WI38 (cell line): ENCODE results near the gene GPN1.
A peak's percentile ranks its signal among the peaks of the same experiment; 100 is the strongest.
"Not testable (repeated sequence)": the region's sequence is repeated elsewhere in the genome, so short reads cannot be mapped to it uniquely, and the experiment has no call there.

ENCODE experiments used
- H3K4me3 ChIP-seq: 2 replicates; pipeline ENCODE4 v1.5.1; 2011; ENCODE audit warnings: low read depth, mild to moderate bottlenecking, control low read depth, low read length
- CTCF ChIP-seq: IDR thresholded peaks from 2 replicates; pipeline ENCODE4 v1.5.1; 2012; ENCODE audit warnings: low read depth, mild to moderate bottlenecking, control low read depth, low read length

Gene GPN1

DNA sequence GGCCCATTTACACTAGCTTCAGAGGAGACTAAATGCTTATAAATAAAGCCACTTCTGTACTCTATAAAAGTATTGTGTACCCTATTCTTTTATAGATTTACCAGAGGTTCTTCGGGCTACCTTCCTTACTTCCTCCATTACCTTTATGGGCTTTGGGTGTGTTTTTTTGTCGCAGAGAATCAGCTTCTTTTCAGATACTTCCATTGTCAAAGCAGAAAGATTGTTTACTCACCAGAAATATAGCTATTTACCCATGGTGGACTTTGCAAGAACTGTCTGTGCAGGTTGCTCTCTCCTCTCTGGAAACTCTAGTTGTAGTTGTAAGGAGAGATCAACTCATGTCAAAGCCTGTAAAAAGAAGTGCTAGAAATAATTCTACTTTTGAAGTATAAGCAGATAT lies 14.9 kb upstream of the GPN1 start:
- H3K4me3 ChIP-seq: no peak overlapping the region
- no peak for TF ChIP-seq CTCF

GRCh38 chr2:27615316-27615715 lies 13.5 kb upstream of the GPN1 start:
- TF ChIP-seq CTCF: no peak
- H3K4me3 ChIP-seq: no peak overlapping the region

DNA sequence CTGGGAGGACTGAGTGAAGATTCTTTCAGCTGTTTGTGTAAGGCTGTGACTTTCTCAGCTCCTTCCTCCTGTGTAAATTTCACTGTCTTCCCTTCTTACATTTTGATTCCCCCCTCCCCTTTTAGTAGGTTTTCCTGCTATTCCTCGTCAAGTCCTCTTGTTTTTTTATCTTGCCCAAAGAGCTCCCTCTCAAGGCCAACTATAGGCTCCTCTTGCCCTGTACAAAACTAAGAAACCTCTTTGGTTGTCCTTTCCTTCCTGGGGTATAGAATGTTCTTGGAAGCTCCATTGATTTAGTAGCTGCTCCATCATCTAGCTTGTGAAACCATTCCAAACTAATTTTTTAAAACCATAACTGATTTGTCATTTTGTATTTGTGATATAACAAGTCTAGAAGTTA lies 7.3 kb upstream of the GPN1 start:
- H3K4me3 ChIP-seq: no peak overlapping the region
- TF ChIP-seq CTCF: no peak

DNA sequence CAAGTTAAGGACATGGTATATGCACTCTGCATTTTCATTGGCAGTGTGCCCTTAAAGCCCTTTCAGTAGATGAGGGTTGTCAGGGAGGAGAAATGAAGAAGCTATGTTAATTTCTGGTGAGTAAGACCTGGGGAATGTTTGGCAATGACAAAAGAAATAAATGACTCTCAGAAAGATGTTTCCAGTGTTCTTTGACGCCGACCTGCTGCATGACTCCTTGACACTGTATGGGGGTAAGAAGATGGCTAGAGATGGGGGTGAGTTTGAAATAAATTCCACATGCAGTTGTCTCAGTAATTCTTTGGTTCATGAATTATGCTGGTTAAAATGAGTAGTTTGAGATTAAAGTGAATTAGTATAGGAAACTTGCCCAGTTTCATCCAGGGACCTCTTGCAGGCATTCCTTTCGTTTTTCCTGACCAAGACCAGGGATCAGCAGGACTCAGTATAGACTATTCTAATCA lies 5.9 kb upstream of the GPN1 start:
- no peak overlapping the region for H3K4me3 ChIP-seq
- no peak for TF ChIP-seq CTCF

GRCh38 chr2:27624943-27625342 lies 3.9 kb upstream of the GPN1 start:
- H3K4me3 ChIP-seq: no peak overlapping the region
- TF ChIP-seq CTCF: no peak

GRCh38 chr2:27626323-27626722 lies 2.5 kb upstream of the GPN1 start:
- not testable (repeated sequence) for H3K4me3 ChIP-seq

DNA sequence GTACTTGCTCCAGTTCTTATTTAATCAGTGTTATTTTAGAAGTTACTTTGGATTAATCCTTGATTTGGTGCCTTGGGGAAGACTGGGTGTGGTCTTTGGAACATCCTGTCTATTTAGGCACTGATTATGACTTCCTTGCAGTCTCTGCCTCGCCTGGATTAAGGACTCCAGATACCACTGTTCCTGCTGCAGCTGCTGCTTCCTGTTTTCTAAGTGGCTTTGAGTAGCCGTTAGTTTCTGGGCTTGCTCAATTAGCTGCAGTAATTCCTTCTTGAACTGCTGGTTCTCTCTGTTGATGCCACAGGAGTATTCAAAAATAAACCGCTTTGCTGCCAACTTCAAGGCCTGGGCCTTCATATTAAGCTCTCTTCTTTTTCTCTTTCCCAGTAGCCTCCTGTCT lies 1.9 kb upstream of the GPN1 start:
- not testable (repeated sequence) for H3K4me3 ChIP-seq

GRCh38 chr2:27627963-27628766 lies 685 bp upstream of the GPN1 start:
- peak overlapping the region; percentile 94 for H3K4me3 ChIP-seq
- no peak for TF ChIP-seq CTCF

DNA sequence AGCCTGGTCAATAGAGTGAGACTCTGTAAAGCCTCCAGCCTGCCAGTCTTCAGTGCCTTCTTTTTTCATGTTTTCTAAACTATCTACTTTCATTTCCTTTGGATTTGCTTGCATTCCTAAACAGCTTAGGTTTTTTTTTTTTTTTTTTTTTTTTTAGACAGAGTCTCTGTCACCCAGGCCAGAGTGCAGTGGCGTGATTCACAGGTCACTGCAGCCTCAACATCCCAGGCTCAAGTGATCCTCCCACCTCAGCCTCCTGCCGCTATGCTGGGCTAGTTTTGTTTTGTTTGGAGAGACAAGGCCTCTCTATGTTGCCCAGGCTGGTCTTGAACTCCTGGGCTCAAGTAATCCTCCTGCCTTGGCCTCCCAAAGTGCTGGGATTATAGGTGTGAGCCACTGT lies 1.4 kb downstream of the GPN1 start:
- not testable (repeated sequence) for H3K4me3 ChIP-seq
